Forelimb muscle (tissue), 1 donor: ENCODE data around the gene C8A. TPM values are rescaled to one million over a fixed set of nuclear protein-coding genes. Genes with fewer than 3 reads are reported as not detected.

Experiments
- DNase-seq: peaks from one replicate; pipeline ENCODE4 v3.0.0-alpha.2; 2013; ENCODE audit warnings: low read depth
- polyA plus RNA-seq: library from polyadenylated mRNA; unstranded; fragments of 120-200 nt; gene quantifications from one replicate; pipeline ENCODE4 v1.2.1, GENCODE V29; 2013; ENCODE audit not compliant: insufficient read length

C8A gene
- polyA plus RNA-seq, 1 donor, result not detected

- no peak for DNase-seq
Measured at GRCh38 chr1:56925193-56925592, 70.6 kb downstream of the C8A start.

- DNase-seq, result no peak
Measured at GRCh38 chr1:56927171-56927570, 72.6 kb downstream of the C8A start.

GRCh38 chr1:56927986-56928385 is 73.4 kb downstream of the C8A start:
- DNase-seq, result no peak

GRCh38 chr1:56929492-56929891 is 74.9 kb downstream of the C8A start:
- DNase-seq, result no peak

- no peak for DNase-seq
Measured at GRCh38 chr1:56931211-56931610, 76.6 kb downstream of the C8A start.

- DNase-seq, result no peak
Measured at GRCh38 chr1:56931686-56932085, 77.1 kb downstream of the C8A start.

- no peak for DNase-seq
Measured at GRCh38 chr1:56933161-56933560, 78.6 kb downstream of the C8A start.

- no peak for DNase-seq
Measured at GRCh38 chr1:56933606-56934005, 79.0 kb downstream of the C8A start.

GRCh38 chr1:56934430-56935060 is 79.9 kb downstream of the C8A start:
- DNase-seq, result no peak

GRCh38 chr1:56938646-56939045 is 84.0 kb downstream of the C8A start:
- no peak for DNase-seq

GRCh38 chr1:56939209-56939608 is 84.6 kb downstream of the C8A start:
- DNase-seq, result no peak

- no peak for DNase-seq
Measured at GRCh38 chr1:56940039-56940438, 85.4 kb downstream of the C8A start.

- DNase-seq, result no peak
Measured at GRCh38 chr1:56948403-56949023, 93.9 kb downstream of the C8A start.

- no peak for DNase-seq
Measured at GRCh38 chr1:56952501-56952900, 97.9 kb downstream of the C8A start.

- DNase-seq, result no peak
Measured at GRCh38 chr1:56953386-56953785, 98.8 kb downstream of the C8A start.

GRCh38 chr1:56954664-56955063 is 100.1 kb downstream of the C8A start:
- DNase-seq, result no peak

GRCh38 chr1:56957931-56958330 is 103.3 kb downstream of the C8A start:
- no peak for DNase-seq

GRCh38 chr1:56958526-56958925 is 103.9 kb downstream of the C8A start:
- DNase-seq, result no peak

GRCh38 chr1:56961426-56961825 is 106.8 kb downstream of the C8A start:
- DNase-seq, result no peak

GRCh38 chr1:56963667-56964066 is 109.1 kb downstream of the C8A start:
- DNase-seq, result no peak

- DNase-seq, result no peak
Measured at GRCh38 chr1:56964349-56965017, 109.9 kb downstream of the C8A start.

- DNase-seq, result no peak
Measured at GRCh38 chr1:56965191-56965590, 110.6 kb downstream of the C8A start.
